Suprapubic skin (tissue), 4 donors: ENCODE data around the gene RAB3C.

Experiments
- CTCF ChIP-seq, 2 donors: fragments of 200-600 bp in 1 of 2; fragments of 450-650 bp in 1 of 2; sonication (generic) in 1 of 2; IDR thresholded peaks; one replicate each; pipeline ENCODE4 v1.5.1; 2016 to 2019; ENCODE audit warnings: antibody characterized with exemption in 2 of 2, mild to moderate bottlenecking in 1 of 2, moderate library complexity in 1 of 2
- EP300 ChIP-seq: sonication (generic); formaldehyde crosslinking; IDR thresholded peaks from one replicate; pipeline ENCODE4 v1.6.1; 2017; ENCODE audit warnings: antibody characterized with exemption
- POLR2A ChIP-seq, 2 donors: fragments of 450-650 bp; IDR thresholded peaks; one replicate each; pipeline ENCODE4 v1.6.1; 2017; ENCODE audit warnings: antibody characterized with exemption in 2 of 2, mild to moderate bottlenecking in 2 of 2, moderate library complexity in 2 of 2
- POLR2AphosphoS5 ChIP-seq, 3 donors: sonication (generic); formaldehyde crosslinking; IDR thresholded peaks; one replicate each; pipeline ENCODE4 v1.6.1; 2017; ENCODE audit warnings: antibody characterized with exemption in 3 of 3

GRCh38 chr5:58551492-58551891 is 31.4 kb upstream of the RAB3C start:
- no peak for TF ChIP-seq CTCF (IDR thresholded peaks at IDR 0.05)
- TF ChIP-seq POLR2AphosphoS5 (IDR thresholded peaks at IDR 0.05): no peak
- no peak for TF ChIP-seq EP300
- TF ChIP-seq POLR2A (IDR thresholded peaks at IDR 0.05): no peak
